K562 (cell line): Measurements from ENCODE around the gene MOG. TPM values are rescaled to one million over a fixed set of nuclear protein-coding genes. Genes with fewer than 3 reads are reported as not detected.
A peak's percentile ranks its signal among the peaks of the same experiment; 100 is the strongest.

Experiments
- ATF1 ChIP-seq, 2 experiments: fragments of 450-650 bp in 1 of 2; IDR thresholded peaks; 2 replicates each; pipeline ENCODE4 v1.6.1; 2016; ENCODE audit warnings: missing compliant biosample characterization in 1 of 2, missing genetic modification characterization in 1 of 2
- CTBP1 ChIP-seq: fragments of 450-650 bp; IDR thresholded peaks from 2 replicates; pipeline ENCODE4 v1.6.1; 2016; ENCODE audit warnings: borderline replicate concordance
- ELF1 ChIP-seq: fragments of 200-800 bp; sonication (Bioruptor generic); IDR thresholded peaks from 2 replicates; pipeline ENCODE4 v1.6.1; 2016; ENCODE audit warnings: missing genetic modification characterization, missing compliant biosample characterization
- ETV5 ChIP-seq: sonication (generic); formaldehyde crosslinking; IDR thresholded peaks from 2 replicates; pipeline ENCODE4 v1.4.0; 2020; ENCODE audit warnings: low read depth, mild to moderate bottlenecking, missing genetic modification reagents
- EWSR1 ChIP-seq: fragments of 450-650 bp; IDR thresholded peaks from 2 replicates; pipeline ENCODE4 v1.6.1; 2018; ENCODE audit warnings: borderline replicate concordance, mild to moderate bottlenecking, low read depth, moderate library complexity; ENCODE audit not compliant: partially characterized antibody
- JUND ChIP-seq, 2 experiments: IDR thresholded peaks; 2 replicates in 1 of 2; 3 replicates in 1 of 2; pipeline ENCODE4 v1.6.1; 2011; ENCODE audit warnings: borderline replicate concordance in 2 of 2, low read depth in 2 of 2, low read length in 2 of 2, improper control_type of control experiment in 1 of 2, missing biosample characterization in 1 of 2, missing genetic modification characterization in 1 of 2, missing genetic modification reagents in 1 of 2
- KLF13 ChIP-seq: fragments of 450-650 bp; IDR thresholded peaks from 2 replicates; pipeline ENCODE4 v1.6.1; 2016; ENCODE audit warnings: missing genetic modification characterization, low read depth, mild to moderate bottlenecking, missing compliant biosample characterization, moderate library complexity, borderline replicate concordance
- MCM3 ChIP-seq: fragments of 450-650 bp; IDR thresholded peaks from 2 replicates; pipeline ENCODE4 v1.6.1; 2016
- MED1 ChIP-seq: sonication (generic); formaldehyde crosslinking; IDR thresholded peaks from 2 replicates; pipeline ENCODE4 v1.8.1; 2023; ENCODE audit warnings: missing genetic modification reagents, borderline replicate concordance
- PHF8 ChIP-seq: fragments of 200-600 bp; sonication (generic); IDR thresholded peaks from 2 replicates; pipeline ENCODE4 v1.6.1; 2012; ENCODE audit warnings: mixed run types, mild to moderate bottlenecking, inconsistent platforms, low read length, moderate library complexity, borderline replicate concordance
- RCOR1 ChIP-seq, 2 experiments: IDR thresholded peaks; 2 replicates each; pipeline ENCODE4 v1.6.1; 2012; ENCODE audit warnings: low read depth in 2 of 2, low read length in 2 of 2, borderline replicate concordance in 1 of 2, improper control_type of control experiment in 1 of 2
- SMARCB1 ChIP-seq: IDR thresholded peaks from 2 replicates; pipeline ENCODE4 v1.6.1; 2011; ENCODE audit warnings: improper control_type of control experiment, low read depth; ENCODE audit not compliant: insufficient read length
- TARDBP ChIP-seq: fragments of 450-650 bp; IDR thresholded peaks from 2 replicates; pipeline ENCODE4 v1.6.1; 2016
- THRB ChIP-seq: fragments of 450-650 bp; formaldehyde crosslinking; conservative IDR thresholded peaks from 2 replicates; pipeline ENCODE4 v1.4.0; 2022; ENCODE audit warnings: mild to moderate bottlenecking, missing genetic modification characterization
- VEZF1 ChIP-seq: fragments of 200-800 bp; sonication (Bioruptor generic); IDR thresholded peaks from 2 replicates; pipeline ENCODE4 v1.6.1; 2017; ENCODE audit warnings: missing genetic modification characterization, missing compliant biosample characterization
- ZBED1 ChIP-seq: IDR thresholded peaks from 2 replicates; pipeline ENCODE4 v1.6.1; 2014
- ZBTB7A ChIP-seq: IDR thresholded peaks from 2 replicates; pipeline ENCODE4 v1.6.1; 2011; ENCODE audit warnings: low read depth, mild to moderate bottlenecking, low read length, moderate library complexity, borderline replicate concordance; ENCODE audit not compliant: control insufficient read depth
- ZKSCAN3 ChIP-seq: fragments of 250-450 bp; sonication (Bioruptor Pico); IDR thresholded peaks from 2 replicates; pipeline ENCODE4 v1.4.0; 2020
- ZKSCAN8 ChIP-seq: fragments of 200-800 bp; sonication (Bioruptor generic); IDR thresholded peaks from 2 replicates; pipeline ENCODE4 v1.6.1; 2016; ENCODE audit warnings: missing genetic modification characterization, missing compliant biosample characterization
- ZNF12 ChIP-seq: sonication (generic); formaldehyde crosslinking; IDR thresholded peaks from 2 replicates; pipeline ENCODE4 v1.4.0; 2020; ENCODE audit warnings: mild to moderate bottlenecking, missing genetic modification reagents
- ZNF398 ChIP-seq: fragments of 250-450 bp; sonication (Bioruptor Pico); IDR thresholded peaks from 2 replicates; pipeline ENCODE4 v1.8.0; 2021; ENCODE audit warnings: moderate library complexity, mild to moderate bottlenecking, inconsistent platforms
- ZNF57 ChIP-seq: fragments of 450-650 bp; formaldehyde crosslinking; IDR thresholded peaks from 2 replicates; pipeline ENCODE4 v1.4.0; 2020; ENCODE audit warnings: mild to moderate bottlenecking, moderate library complexity
- ZNF696 ChIP-seq: fragments of 250-450 bp; sonication (Bioruptor Pico); conservative IDR thresholded peaks from 2 replicates; pipeline ENCODE4 v1.4.0; 2020; ENCODE audit warnings: mild to moderate bottlenecking, moderate library complexity
- ZNF780A ChIP-seq: fragments of 250-450 bp; sonication (Bioruptor Pico); IDR thresholded peaks from 2 replicates; pipeline ENCODE4 v1.5.0; 2021; ENCODE audit warnings: mild to moderate bottlenecking
- polyA plus RNA-seq, 8 experiments: library from polyadenylated mRNA; depleted of rRNA in 4 of 8; stranded (reverse) in 5 of 8; unstranded in 3 of 8; fragments of >200 nt; fragmentation: Nextera tagmentation in 2 of 8; fragmentation: Illumina TruSeq in 1 of 8; extraction: Ambion mirVana in 2 of 8; extraction: Trizol in 1 of 8; gene quantifications; 2 replicates each; pipeline versions ENCODE4 v1.2.1 to v1.2.3, GENCODE V29; 2011 to 2014; ENCODE audit warnings: inconsistent platforms in 1 of 8, missing spikeins in 1 of 8
- total RNA-seq, 7 experiments: library from RNA; depleted of rRNA in 6 of 7; stranded (reverse); fragments of >200 nt in 6 of 7; fragmentation: Illumina TruSeq in 2 of 7; extraction: Trizol in 2 of 7; gene quantifications; 2 replicates each; pipeline versions ENCODE4 v1.2.1 to v1.2.3, GENCODE V29; 2011 to 2021; ENCODE audit warnings: low replicate concordance in 1 of 7

Gene MOG
- total and polyA plus RNA-seq, 9 of the 15 experiments (the other 6 are each of a cell fraction or from before 2014, with no cell fraction given) = not detected

- TF ChIP-seq ZBTB7A = peak; percentile 47
- TF ChIP-seq ZNF398 (CRISPR knock-in tag) = no peak
- TF ChIP-seq CTBP1 = peak; percentile 78
- peak; percentile 99 for TF ChIP-seq VEZF1 (CRISPR knock-in tag)
- no peak for TF ChIP-seq ZKSCAN8 (CRISPR knock-in tag)
- TF ChIP-seq ETV5 (CRISPR knock-in tag) = no peak
- TF ChIP-seq ZNF57 (CRISPR knock-in tag) = no peak
- no peak for TF ChIP-seq JUND (IDR thresholded peaks at IDR 0.05; ENCODE audit: borderline replicate concordance, low read depth, low read length)
- no peak for TF ChIP-seq JUND (tag; IDR thresholded peaks at IDR 0.05; ENCODE audit: borderline replicate concordance, low read depth, low read length)
- no peak for TF ChIP-seq EWSR1
- TF ChIP-seq ZNF780A (CRISPR knock-in tag) = no peak
- no peak for TF ChIP-seq ZNF12 (CRISPR knock-in tag)
- TF ChIP-seq PHF8 = peak; percentile 68; the same call in 1 of the 2 replicates
- TF ChIP-seq ZNF696 (CRISPR knock-in tag) = no peak
- no peak; the same call in 1 of the 2 replicates for TF ChIP-seq THRB (CRISPR knock-in tag)
- TF ChIP-seq ZBED1 = no peak
- TF ChIP-seq MCM3 = no peak
- no peak for TF ChIP-seq RCOR1 (IDR thresholded peaks at IDR 0.05; ENCODE audit: borderline replicate concordance in 1 of 2, low read depth in 2 of 2, low read length in 2 of 2)
- TF ChIP-seq MED1 (CRISPR knock-in tag) = no peak
- TF ChIP-seq ELF1 (tag) = no peak
- TF ChIP-seq KLF13 (tag) = no peak; the same call in 1 of the 2 replicates
- TF ChIP-seq TARDBP = no peak
- no peak for TF ChIP-seq SMARCB1
- no peak for TF ChIP-seq ZKSCAN3 (CRISPR knock-in tag)
- no peak for TF ChIP-seq ATF1 (CRISPR knock-in tag; IDR thresholded peaks at IDR 0.05)
- TF ChIP-seq ATF1 (tag; IDR thresholded peaks at IDR 0.05) = 0 out of 2 replicates have a peak, but pooled peaks have one; percentile 18
Observed at GRCh38 chr6:29632789-29633533, 23.9 kb upstream of the MOG start, which contains the start of gene GABBR1 (continued).
